ENCODE results near the gene LZTR1.

DNA sequence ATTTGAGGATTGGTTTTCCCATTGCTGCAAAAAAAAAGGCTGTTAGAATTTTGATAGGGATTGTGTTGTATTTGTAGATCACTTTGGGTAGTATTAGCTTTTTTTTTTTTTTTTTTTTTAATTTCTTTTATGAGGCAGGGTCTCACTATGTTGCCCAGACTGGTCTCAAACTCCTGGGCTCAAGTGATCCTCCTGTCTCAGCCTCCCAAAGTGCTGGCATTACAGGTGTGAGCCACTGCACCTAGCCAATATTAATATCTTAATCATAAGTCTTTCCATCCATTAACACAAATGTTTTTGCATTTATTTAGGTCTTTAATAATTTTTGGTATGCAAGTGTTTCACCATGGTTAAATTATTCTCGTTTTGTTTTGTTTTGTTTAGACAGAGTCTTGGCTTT lies 38.1 kb upstream of the LZTR1 start:
- TF ChIP-seq EZH2 (IDR thresholded peaks at IDR 0.05; ENCODE audit: insufficient read depth, poor library complexity, severe bottlenecking) (no peak), EZH2phosphoT487 (IDR thresholded peaks at IDR 0.05; ENCODE audit: insufficient read depth, low read depth) (no peak)

Data from GM23248 (cell line).